ENCODE data around the gene ACTMAP. TPM values are rescaled to one million over a fixed set of nuclear protein-coding genes. Genes with fewer than 3 reads are reported as not detected.

ACTMAP gene
- total and polyA plus RNA-seq, 2 of the 8 experiments (the other 6 are each of a cell fraction or from before 2014, with no cell fraction given), result 24.1 to 26.5 TPM

DNA sequence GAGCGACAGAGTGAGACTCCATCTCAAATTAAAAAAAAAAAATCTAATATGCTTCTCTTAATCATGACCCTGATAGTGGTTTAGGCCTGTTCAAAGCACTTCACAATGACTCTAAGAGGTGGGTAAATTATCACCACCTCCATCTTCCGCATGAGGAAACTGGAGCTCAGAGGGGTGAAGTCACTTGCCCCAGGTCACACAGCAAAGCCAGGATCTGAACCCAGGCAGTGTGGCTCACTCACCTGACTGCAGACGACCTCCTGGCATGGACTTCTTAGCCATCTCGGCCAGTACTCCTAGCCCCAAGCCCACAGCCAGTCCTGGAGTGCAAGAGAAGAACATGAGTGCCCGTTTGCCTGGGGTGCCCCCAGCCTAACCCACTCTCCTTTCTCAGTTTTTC, 40.5 kb downstream of the ACTMAP start (continued):
- TF ChIP-seq RBBP5 (IDR thresholded peaks at IDR 0.05; ENCODE audit: borderline replicate concordance, low read depth, low read length), result no peak

Data from H1 (cell line).